ENCODE results near the gene DENR. TPM values are rescaled to one million over a fixed set of nuclear protein-coding genes. Genes with fewer than 3 reads are reported as not detected.

Gene DENR
- total RNA-seq, 1 donor from 2014 or later, result 49.1 TPM

DNA sequence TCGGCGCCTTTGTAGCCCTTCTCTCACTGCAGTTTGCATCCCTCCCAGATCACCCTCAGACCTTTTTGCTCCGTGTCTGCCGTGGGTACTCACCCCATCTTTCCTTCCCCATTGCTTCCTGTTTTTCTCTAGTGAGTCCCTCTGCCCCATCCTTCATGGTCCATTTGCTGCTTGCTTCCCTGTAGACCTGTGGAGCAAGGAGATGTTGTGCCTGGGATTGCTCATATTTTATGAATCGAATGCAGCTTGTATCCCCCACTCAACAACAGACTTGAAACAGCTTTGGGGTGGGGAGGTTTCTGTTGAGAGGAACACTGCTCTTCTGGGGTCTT is 661 bp downstream of the DENR start:
- peak overlapping the region; percentile 77 for H3K4me3 ChIP-seq (ENCODE audit: low read depth, low read length)
- no peak for DNase-seq (ENCODE audit: low read depth)
- TF ChIP-seq, protein P1, sequence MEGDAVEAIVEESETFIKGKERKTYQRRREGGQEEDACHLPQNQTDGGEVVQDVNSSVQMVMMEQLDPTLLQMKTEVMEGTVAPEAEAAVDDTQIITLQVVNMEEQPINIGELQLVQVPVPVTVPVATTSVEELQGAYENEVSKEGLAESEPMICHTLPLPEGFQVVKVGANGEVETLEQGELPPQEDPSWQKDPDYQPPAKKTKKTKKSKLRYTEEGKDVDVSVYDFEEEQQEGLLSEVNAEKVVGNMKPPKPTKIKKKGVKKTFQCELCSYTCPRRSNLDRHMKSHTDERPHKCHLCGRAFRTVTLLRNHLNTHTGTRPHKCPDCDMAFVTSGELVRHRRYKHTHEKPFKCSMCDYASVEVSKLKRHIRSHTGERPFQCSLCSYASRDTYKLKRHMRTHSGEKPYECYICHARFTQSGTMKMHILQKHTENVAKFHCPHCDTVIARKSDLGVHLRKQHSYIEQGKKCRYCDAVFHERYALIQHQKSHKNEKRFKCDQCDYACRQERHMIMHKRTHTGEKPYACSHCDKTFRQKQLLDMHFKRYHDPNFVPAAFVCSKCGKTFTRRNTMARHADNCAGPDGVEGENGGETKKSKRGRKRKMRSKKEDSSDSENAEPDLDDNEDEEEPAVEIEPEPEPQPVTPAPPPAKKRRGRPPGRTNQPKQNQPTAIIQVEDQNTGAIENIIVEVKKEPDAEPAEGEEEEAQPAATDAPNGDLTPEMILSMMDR (conservative IDR thresholded peaks at IDR 0.05; ENCODE audit: low read depth, low read length), result no peak

DNA sequence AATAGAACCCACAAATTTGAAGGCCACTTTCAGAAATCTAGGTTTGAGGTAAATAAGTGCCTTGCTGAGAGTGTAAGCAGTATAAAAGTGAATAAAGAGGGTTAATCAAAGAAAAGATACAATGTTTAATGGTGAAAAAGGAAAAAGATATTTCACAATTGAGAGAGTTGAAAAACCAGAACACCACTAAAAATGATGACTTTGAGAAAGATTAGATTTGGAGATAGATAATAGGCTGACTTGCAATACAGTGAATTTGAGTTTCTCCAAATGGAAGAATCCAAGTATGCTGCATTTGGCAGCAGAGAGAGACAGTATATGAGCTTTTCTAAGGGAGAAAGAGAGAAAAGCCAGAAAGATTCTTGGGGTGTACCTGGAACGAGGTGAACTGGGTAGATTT is 2.2 kb downstream of the DENR start:
- TF ChIP-seq, protein P1 (conservative IDR thresholded peaks at IDR 0.05; ENCODE audit: low read depth, low read length), result no peak
- DNase-seq (ENCODE audit: low read depth), result no peak
- no peak overlapping the region for H3K4me3 ChIP-seq (ENCODE audit: low read depth, low read length)

DNA sequence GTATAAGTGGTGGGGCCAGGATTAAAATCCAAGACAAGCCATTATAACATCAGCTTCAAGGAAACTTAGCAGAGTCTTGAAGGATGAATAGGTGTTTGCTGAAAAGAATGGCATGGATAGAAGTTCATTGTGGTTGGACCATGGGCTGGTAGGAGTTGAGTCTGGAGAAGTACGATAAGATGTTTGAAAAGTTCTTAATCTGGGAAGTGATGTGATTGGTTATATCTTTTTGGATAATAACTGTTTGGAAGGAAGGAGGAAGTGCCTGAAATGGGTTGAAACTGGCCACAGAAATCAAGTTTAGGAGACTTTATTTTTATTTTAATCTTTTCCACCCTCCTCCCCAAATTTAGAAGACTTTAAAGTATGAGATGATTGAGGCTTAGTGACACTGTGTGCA is 4.9 kb downstream of the DENR start:
- H3K4me3 ChIP-seq (ENCODE audit: low read depth, low read length), result no peak overlapping the region
- no peak for DNase-seq (ENCODE audit: low read depth)
- TF ChIP-seq, protein P1 (conservative IDR thresholded peaks at IDR 0.05; ENCODE audit: low read depth, low read length), result no peak

DNA sequence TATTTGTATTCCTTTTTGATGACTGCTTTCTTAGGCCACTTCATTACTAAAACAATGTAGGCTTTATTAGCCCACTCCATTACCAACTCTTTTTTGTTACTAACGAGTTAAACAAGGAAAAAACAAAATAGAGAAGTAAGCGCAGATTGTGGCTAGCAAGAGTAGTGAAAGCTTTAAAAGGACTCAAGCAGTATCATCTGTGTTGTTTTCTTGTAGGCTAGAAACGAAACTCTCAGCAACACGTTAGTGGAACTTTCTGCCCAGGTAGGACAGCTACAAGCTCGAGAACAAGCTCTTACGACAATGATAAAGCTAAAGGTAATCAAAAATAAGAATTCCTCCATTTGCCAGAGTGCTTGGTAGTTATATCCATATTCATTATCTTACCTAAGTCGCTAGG is 32.9 kb downstream of the DENR start:
- TF ChIP-seq, protein P1 (conservative IDR thresholded peaks at IDR 0.05; ENCODE audit: low read depth, low read length), result no peak

DNA sequence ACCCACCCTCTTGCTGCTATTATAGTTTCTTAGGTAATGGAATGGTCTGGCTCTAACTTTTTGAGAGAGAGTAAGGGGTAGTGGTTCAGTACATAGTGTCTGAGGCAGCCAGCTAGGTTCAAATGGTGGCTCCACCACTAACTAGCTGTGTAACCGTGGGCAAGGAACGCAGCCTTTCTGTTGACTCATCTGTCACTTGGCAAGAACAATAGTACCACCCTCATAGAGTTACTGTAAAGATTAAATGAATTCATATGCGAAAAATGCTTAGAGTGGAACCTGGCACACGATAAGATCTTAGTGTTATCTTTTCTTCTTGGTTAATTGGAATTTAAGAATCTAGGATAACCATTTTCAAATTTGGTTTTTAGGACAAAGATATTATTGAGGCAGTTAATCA is 35.8 kb downstream of the DENR start:
- TF ChIP-seq, protein P1 (conservative IDR thresholded peaks at IDR 0.05; ENCODE audit: low read depth, low read length), result no peak
- DNase-seq (ENCODE audit: low read depth), result no peak
- H3K4me3 ChIP-seq (ENCODE audit: low read depth, low read length), result no peak overlapping the region

More for the DNA sequence above, 32.9 kb downstream of the DENR start:
- H3K4me3 ChIP-seq (ENCODE audit: low read depth, low read length), result no peak overlapping the region
- no peak for DNase-seq (ENCODE audit: low read depth)

DNA sequence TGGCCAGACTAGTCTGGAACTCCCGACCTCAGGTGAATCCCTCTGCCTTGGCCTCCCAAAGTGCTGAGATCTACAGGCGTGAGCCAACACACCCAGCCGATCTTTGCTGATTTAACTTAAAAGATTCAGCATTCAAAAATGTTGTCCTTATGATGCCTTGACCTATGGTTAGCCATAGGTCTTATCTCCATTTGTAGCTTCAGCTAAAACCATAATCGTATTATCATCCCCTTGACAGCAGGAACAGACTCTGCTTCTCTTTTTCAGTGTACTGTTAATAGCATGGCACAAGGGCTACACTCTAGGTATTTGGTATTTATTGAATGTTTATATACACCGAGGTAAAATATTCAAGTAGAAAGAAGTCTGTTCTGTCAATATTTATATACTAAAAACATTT is 37.0 kb downstream of the DENR start:
- TF ChIP-seq, protein P1 (conservative IDR thresholded peaks at IDR 0.05; ENCODE audit: low read depth, low read length), result no peak

DNA sequence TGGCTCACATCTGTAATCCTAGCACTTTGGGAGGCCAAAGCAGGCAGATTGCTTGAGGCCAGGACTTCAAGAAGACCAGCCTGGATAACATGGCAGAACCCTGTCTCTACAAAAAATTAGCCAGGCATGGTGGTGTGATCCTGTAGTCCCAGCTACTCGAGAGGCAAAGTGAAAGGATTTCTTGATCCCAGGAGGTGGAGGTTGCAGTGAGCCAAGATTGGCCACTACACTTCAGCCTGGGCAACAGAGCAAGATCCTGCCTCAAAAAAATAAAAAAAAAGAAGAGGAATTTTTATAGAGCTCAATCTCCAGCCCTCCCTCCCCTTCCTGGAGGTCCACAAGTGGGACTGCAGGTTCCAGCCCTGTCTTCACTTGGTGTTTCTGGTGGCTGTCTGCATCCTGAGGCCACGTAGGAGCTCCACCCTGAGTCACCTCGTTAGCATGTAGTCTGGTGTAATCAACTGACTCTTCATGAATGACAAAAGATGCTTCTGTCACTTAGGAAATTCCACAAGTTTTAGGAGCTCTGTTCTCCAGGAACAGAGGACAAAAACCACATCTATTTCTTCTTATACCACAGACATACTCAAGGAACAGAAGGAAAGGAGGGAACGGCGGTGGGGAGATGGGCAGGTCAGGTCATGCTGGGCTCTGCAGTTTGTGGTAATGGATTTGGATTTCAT is 37.9 kb downstream of the DENR start:
- H3K4me3 ChIP-seq (ENCODE audit: low read depth, low read length), result no peak overlapping the region
- TF ChIP-seq, protein P1 (conservative IDR thresholded peaks at IDR 0.05; ENCODE audit: low read depth, low read length), result no peak
- no peak for DNase-seq (ENCODE audit: low read depth)

More for the DNA sequence above, 37.0 kb downstream of the DENR start:
- DNase-seq (ENCODE audit: low read depth), result no peak
- H3K4me3 ChIP-seq (ENCODE audit: low read depth, low read length), result no peak overlapping the region
